ENCODE measurements around the gene HS2ST1. TPM values are rescaled to one million over a fixed set of nuclear protein-coding genes. Genes with fewer than 3 reads are reported as not detected.
"Not testable (repeated sequence)": the region's sequence is repeated elsewhere in the genome, so short reads cannot be mapped to it uniquely, and the experiment has no call there.

HS2ST1 gene
- total RNA-seq, 1 experiment from 2014 or later, result 30.1 TPM

GRCh38 chr1:86963841-86964240 lies 49.4 kb downstream of the HS2ST1 start:
- intact Hi-C loops (cut with micrococcal nuclease); POLR2A ChIA-PET; BruUV-seq (replicated peaks); H3K36me3 ChIP-seq (ENCODE audit: control insufficient read depth in 1 of 2, insufficient read depth in 2 of 2, low read length in 2 of 2); H3K9me3 ChIP-seq (ENCODE audit: control insufficient read depth in 1 of 2, insufficient read depth in 1 of 2, low read depth in 1 of 2, low read length in 2 of 2); ATAC-seq; DNase-seq (ENCODE audit: low read depth, low spot score); H3K9ac ChIP-seq (ENCODE audit: low read length); H3K79me2 ChIP-seq (ENCODE audit: insufficient read depth, low read length); H3K4me2 ChIP-seq (ENCODE audit: low read length); H3K4me1 ChIP-seq (ENCODE audit: control insufficient read depth in 1 of 2, insufficient read depth in 2 of 2, low read length in 2 of 2); H4K20me1 ChIP-seq (ENCODE audit: insufficient read depth); H3K27ac ChIP-seq (ENCODE audit: low read depth, low read length); H3K4me3 ChIP-seq (replicated peaks in 1 of 2; ENCODE audit: low read depth in 1 of 2, low read length in 2 of 2); H3K27me3 ChIP-seq (ENCODE audit: insufficient read depth, low read length); H2AFZ ChIP-seq (ENCODE audit: low read depth, low read length, poor library complexity, severe bottlenecking); H3K9me2 ChIP-seq (ENCODE audit: insufficient read depth): not testable (repeated sequence)
- RAD21 ChIA-PET (ENCODE audit: low non-redundant PET in 1 of 2, low total read pairs in 2 of 2, uncharacterized antibody in 2 of 2, unreplicated experiment in 2 of 2), result interaction anchor here in 1 of 2 experiments (0.6 kb wide), 1 partner anchor 182 kb away, joined by 3 read pairs; no protein-coding TSS in a partner anchor
- CTCF ChIA-PET, result interaction anchor here (1.5 kb wide), 1 partner anchor 183 kb away, joined by 11 read pairs; no protein-coding TSS in a partner anchor

DNA sequence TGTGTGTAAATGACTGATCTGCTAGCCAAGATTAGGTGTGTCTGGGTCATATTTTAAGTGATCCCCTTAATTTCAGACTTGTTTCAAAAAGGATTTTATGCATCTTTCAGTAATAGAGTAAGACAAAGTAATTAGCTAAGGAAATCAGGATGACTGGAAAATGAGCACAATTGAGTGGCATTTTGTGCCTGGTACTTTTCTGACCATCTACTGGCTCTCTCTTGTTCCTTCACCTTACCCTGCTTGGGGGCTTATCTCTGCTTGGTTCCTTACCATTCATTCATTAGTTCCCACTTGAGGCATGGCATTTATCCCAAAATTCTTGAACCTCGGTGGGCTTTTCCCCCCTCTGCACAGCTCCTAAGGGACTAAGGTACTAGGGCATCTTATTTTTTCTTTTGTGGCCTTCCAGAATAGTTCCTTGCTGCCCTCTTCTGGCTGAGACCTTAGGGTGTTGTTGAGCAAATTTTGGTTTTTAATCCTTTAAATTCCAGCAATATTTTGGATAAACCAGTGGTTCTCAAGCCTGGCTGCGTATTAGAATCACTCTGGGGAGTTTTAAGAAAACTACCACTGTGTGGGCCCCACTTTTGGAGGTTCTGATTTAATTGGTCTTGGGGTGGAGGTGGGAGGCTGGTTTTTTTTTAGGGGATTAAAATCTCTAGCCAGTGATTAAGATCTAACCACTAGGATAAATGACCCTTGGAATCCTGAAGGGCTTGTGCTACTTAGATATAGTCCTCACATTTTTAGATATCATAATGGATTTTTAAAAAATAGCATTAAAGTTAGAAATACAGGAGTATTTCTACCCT lies 50.8 kb downstream of the HS2ST1 start:
- Histone ChIP-seq H3K9me2 (ENCODE audit: insufficient read depth) (no peaks in the 10 kb centered on the region), H3K79me2 (ENCODE audit: insufficient read depth, low read length) (peaks cover 6% of the 10 kb centered on the region; the same call in 1 of the 2 replicates), H2AFZ (ENCODE audit: low read depth, low read length, poor library complexity, severe bottlenecking) (no peak overlapping the region), H3K27me3 (ENCODE audit: insufficient read depth, low read length) (no peaks in the 10 kb centered on the region), H4K20me1 (ENCODE audit: insufficient read depth) (peaks cover 4% of the 10 kb centered on the region; the same call in 1 of the 2 replicates), H3K4me1 (ENCODE audit: control insufficient read depth in 1 of 2, insufficient read depth in 2 of 2, low read length in 2 of 2) (no peaks in the 10 kb centered on the region), H3K9ac (ENCODE audit: low read length) (no peak overlapping the region), H3K4me2 (ENCODE audit: low read length) (no peak overlapping the region), H3K27ac (ENCODE audit: low read depth, low read length) (no peak overlapping the region), H3K4me3 (replicated peaks in 1 of 2; ENCODE audit: low read depth in 1 of 2, low read length in 2 of 2) (no peak overlapping the region), H3K9me3 (ENCODE audit: control insufficient read depth in 1 of 2, insufficient read depth in 1 of 2, low read depth in 1 of 2, low read length in 2 of 2) (no peaks in the 10 kb centered on the region), H3K36me3 (ENCODE audit: control insufficient read depth in 1 of 2, insufficient read depth in 2 of 2, low read length in 2 of 2) (no peaks in the 10 kb centered on the region)
- TF ChIP-seq ZFX (IDR thresholded peaks at IDR 0.05) (no peak), RAD21 (IDR thresholded peaks at IDR 0.05; ENCODE audit: low read depth) (peak; percentile 81)
- TF ChIP-seq, protein P1, sequence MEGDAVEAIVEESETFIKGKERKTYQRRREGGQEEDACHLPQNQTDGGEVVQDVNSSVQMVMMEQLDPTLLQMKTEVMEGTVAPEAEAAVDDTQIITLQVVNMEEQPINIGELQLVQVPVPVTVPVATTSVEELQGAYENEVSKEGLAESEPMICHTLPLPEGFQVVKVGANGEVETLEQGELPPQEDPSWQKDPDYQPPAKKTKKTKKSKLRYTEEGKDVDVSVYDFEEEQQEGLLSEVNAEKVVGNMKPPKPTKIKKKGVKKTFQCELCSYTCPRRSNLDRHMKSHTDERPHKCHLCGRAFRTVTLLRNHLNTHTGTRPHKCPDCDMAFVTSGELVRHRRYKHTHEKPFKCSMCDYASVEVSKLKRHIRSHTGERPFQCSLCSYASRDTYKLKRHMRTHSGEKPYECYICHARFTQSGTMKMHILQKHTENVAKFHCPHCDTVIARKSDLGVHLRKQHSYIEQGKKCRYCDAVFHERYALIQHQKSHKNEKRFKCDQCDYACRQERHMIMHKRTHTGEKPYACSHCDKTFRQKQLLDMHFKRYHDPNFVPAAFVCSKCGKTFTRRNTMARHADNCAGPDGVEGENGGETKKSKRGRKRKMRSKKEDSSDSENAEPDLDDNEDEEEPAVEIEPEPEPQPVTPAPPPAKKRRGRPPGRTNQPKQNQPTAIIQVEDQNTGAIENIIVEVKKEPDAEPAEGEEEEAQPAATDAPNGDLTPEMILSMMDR (IDR thresholded peaks at IDR 0.05 in 2 of 3, conservative IDR thresholded peaks at IDR 0.05 in 1 of 3; ENCODE audit: borderline replicate concordance in 1 of 3, insufficient read depth in 1 of 3, low read depth in 2 of 3, low read length in 2 of 3), result peak; percentile 54 to 77 (median 72); a peak in 5 of 6 replicates
- peak; percentile 72 for ATAC-seq
- CTCF ChIA-PET, result interaction anchor here (0.8 to 1.8 kb wide), 9 partner anchors 9 to 223 kb away, joined by 3 to 15 read pairs (median 4); partner anchors contain the start of gene HS2ST1
- DNase-seq (ENCODE audit: low read depth, low spot score), result peak; percentile 23
- RAD21 ChIA-PET (ENCODE audit: low non-redundant PET in 1 of 2, low total read pairs in 2 of 2, uncharacterized antibody in 2 of 2, unreplicated experiment in 2 of 2), result no interaction called here
- no TSS peak for BruUV-seq (replicated peaks)
- POLR2A ChIA-PET, result no interaction called here
- intact Hi-C loops (cut with micrococcal nuclease), result loop anchor here (1.0 to 5.0 kb wide), 3 partner anchors 117 to 184 kb away; no protein-coding TSS in a partner anchor

All from HCT116 (cell line).